Activated CD8-positive, alpha-beta T cell treated with anti-CD3 and anti-CD28 coated beads, Interleukin-2, amount 10 ng/mL, durations not matched to agents 7 days and 5 days (primary cell): Measurements from ENCODE around the gene PCMTD2. TPM values are rescaled to one million over a fixed set of nuclear protein-coding genes. Genes with fewer than 3 reads are reported as not detected.
"Not testable (repeated sequence)": the region's sequence is repeated elsewhere in the genome, so short reads cannot be mapped to it uniquely, and the experiment has no call there.

Experiments
- ATAC-seq: fragments of 150-1000 bp; cut with Tn5 transposase; one replicate; pipeline ENCODE4 v1.10.0; 2021; ENCODE audit warnings: moderate library complexity
- CTCF ChIA-PET: fragments of 350-600 bp; sonication (Branson Sonifier 250); formaldehyde crosslinking; loops from one replicate; lab custom pipeline; 2021; ENCODE audit warnings: antibody characterized with exemption; lab: Charles Lee
- POLR2A ChIA-PET: fragments of 350-600 bp; sonication (Branson Sonifier 250); formaldehyde crosslinking; loops from one replicate; lab custom pipeline; 2021; ENCODE audit warnings: antibody characterized with exemption; lab: Charles Lee
- DNase-seq: peaks from one replicate; pipeline ENCODE4 v3.0.0-alpha.2; 2020
- H3K27ac Mint-ChIP-seq: one replicate; pipeline ENCODE4 v1.8.0; 2021; ENCODE audit warnings: mild to moderate bottlenecking, mixed read lengths
- H3K27me3 Mint-ChIP-seq: one replicate; pipeline ENCODE4 v1.8.0; 2021; ENCODE audit warnings: low read depth, mixed read lengths
- H3K36me3 Mint-ChIP-seq: one replicate; pipeline ENCODE4 v1.8.0; 2021; ENCODE audit warnings: low read depth, mixed read lengths
- H3K4me1 Mint-ChIP-seq: one replicate; pipeline ENCODE4 v1.8.0; 2021; ENCODE audit warnings: low read depth, mixed read lengths
- H3K4me3 Mint-ChIP-seq: one replicate; pipeline ENCODE4 v1.8.0; 2021; ENCODE audit warnings: mild to moderate bottlenecking, mixed read lengths
- H3K9me3 Mint-ChIP-seq: one replicate; pipeline ENCODE4 v1.8.0; 2022; ENCODE audit warnings: mixed read lengths; ENCODE audit not compliant: insufficient read depth
- total RNA-seq, 2 experiments: library from RNA; stranded (reverse); gene quantifications; one replicate each; pipeline ENCODE4 v1.2.3, GENCODE V29; 2021

The PCMTD2 gene
- total RNA-seq, 2 experiments from 2014 or later = 32.0 to 33.2 TPM

GRCh38 chr20:64234921-64235565, 20.5 kb upstream of the PCMTD2 start:
- ATAC-seq, H3K27ac Mint-ChIP-seq, DNase-seq, H3K4me3 Mint-ChIP-seq, H3K36me3 Mint-ChIP-seq, CTCF ChIA-PET, H3K4me1 Mint-ChIP-seq, H3K27me3 Mint-ChIP-seq, H3K9me3 Mint-ChIP-seq, POLR2A ChIA-PET: not testable (repeated sequence)

GRCh38 chr20:64236137-64237088, 19.1 kb upstream of the PCMTD2 start:
- Mint-ChIP-seq H3K9me3 (no peaks in the 10 kb centered on the region), H3K27ac (no peak overlapping the region), H3K27me3 (no peaks in the 10 kb centered on the region), H3K4me3 (no peak overlapping the region), H3K36me3 (no peaks in the 10 kb centered on the region), H3K4me1 (peaks cover 6% of the 10 kb centered on the region)
- DNase-seq (no peak), ATAC-seq (no peak)
- ChIA-PET POLR2A (no interaction called here), CTCF (no interaction called here)

- ATAC-seq = no peak
- H3K4me1 Mint-ChIP-seq = peaks cover 6% of the 10 kb centered on the region
- H3K9me3 Mint-ChIP-seq = no peaks in the 10 kb centered on the region
Observed at GRCh38 chr20:64237316-64237715, 18.2 kb upstream of the PCMTD2 start.

GRCh38 chr20:64238115-64238825, 17.3 kb upstream of the PCMTD2 start:
- no peaks in the 10 kb centered on the region for H3K27me3 Mint-ChIP-seq
- POLR2A ChIA-PET = no interaction called here
- H3K4me1 Mint-ChIP-seq = peaks cover 6% of the 10 kb centered on the region
- ATAC-seq (no peak), DNase-seq (no peak)
- no peaks in the 10 kb centered on the region for H3K9me3 Mint-ChIP-seq
- no peak overlapping the region for H3K4me3 Mint-ChIP-seq
- H3K36me3 Mint-ChIP-seq = no peaks in the 10 kb centered on the region
- CTCF ChIA-PET = no interaction called here
- H3K27ac Mint-ChIP-seq = no peak overlapping the region

More at GRCh38 chr20:64237316-64237715, 18.2 kb upstream of the PCMTD2 start:
- no peak overlapping the region for H3K27ac Mint-ChIP-seq
- no peak for DNase-seq
- H3K27me3 Mint-ChIP-seq = no peaks in the 10 kb centered on the region
- no peaks in the 10 kb centered on the region for H3K36me3 Mint-ChIP-seq
- ChIA-PET POLR2A (interaction anchor here (0.5 kb wide), 1 partner anchor 53 kb away, joined by 3 read pairs; no protein-coding TSS in a partner anchor), CTCF (no interaction called here)
- no peak overlapping the region for H3K4me3 Mint-ChIP-seq

GRCh38 chr20:64238851-64239387, 16.6 kb upstream of the PCMTD2 start:
- H3K36me3 Mint-ChIP-seq = no peaks in the 10 kb centered on the region
- ATAC-seq = no peak
- no peak overlapping the region for H3K4me3 Mint-ChIP-seq
- ChIA-PET CTCF (no interaction called here), POLR2A (no interaction called here)
- H3K4me1 Mint-ChIP-seq = peaks cover under 1% of the 10 kb centered on the region
- H3K9me3 Mint-ChIP-seq = no peaks in the 10 kb centered on the region
- DNase-seq = no peak
- H3K27ac Mint-ChIP-seq = no peak overlapping the region
- no peaks in the 10 kb centered on the region for H3K27me3 Mint-ChIP-seq

GRCh38 chr20:64239449-64240242, 15.9 kb upstream of the PCMTD2 start:
- CTCF ChIA-PET = no interaction called here
- Mint-ChIP-seq H3K27me3 (no peaks in the 10 kb centered on the region), H3K36me3 (no peaks in the 10 kb centered on the region), H3K4me3 (no peak overlapping the region), H3K4me1 (no peaks in the 10 kb centered on the region), H3K27ac (no peak overlapping the region), H3K9me3 (no peaks in the 10 kb centered on the region)
- POLR2A ChIA-PET = no interaction called here
- ATAC-seq (no peak), DNase-seq (no peak)

GRCh38 chr20:64240243-64241015, 15.1 kb upstream of the PCMTD2 start:
- no peaks in the 10 kb centered on the region for H3K27me3 Mint-ChIP-seq
- no peaks in the 10 kb centered on the region for H3K9me3 Mint-ChIP-seq
- H3K27ac Mint-ChIP-seq = no peak overlapping the region
- no peak overlapping the region for H3K4me3 Mint-ChIP-seq
- ChIA-PET POLR2A (interaction anchor here (1.0 kb wide), 1 partner anchor 15 kb away, joined by 4 read pairs; no protein-coding TSS in a partner anchor), CTCF (no interaction called here)
- ATAC-seq (no peak), DNase-seq (no peak)
- H3K36me3 Mint-ChIP-seq = no peaks in the 10 kb centered on the region
- H3K4me1 Mint-ChIP-seq = peaks cover 2% of the 10 kb centered on the region

GRCh38 chr20:64241061-64241460, 14.5 kb upstream of the PCMTD2 start:
- no peak overlapping the region for H3K4me3 Mint-ChIP-seq
- no peaks in the 10 kb centered on the region for H3K27me3 Mint-ChIP-seq
- no peak overlapping the region for H3K27ac Mint-ChIP-seq
- H3K9me3 Mint-ChIP-seq = no peaks in the 10 kb centered on the region
- no peaks in the 10 kb centered on the region for H3K36me3 Mint-ChIP-seq
- ATAC-seq = no peak
- ChIA-PET CTCF (no interaction called here), POLR2A (interaction anchor here (1.0 kb wide), 1 partner anchor 14 kb away, joined by 4 read pairs; no protein-coding TSS in a partner anchor)
- no peak for DNase-seq
- peaks cover 2% of the 10 kb centered on the region for H3K4me1 Mint-ChIP-seq

GRCh38 chr20:64242003-64242796, 13.3 kb upstream of the PCMTD2 start:
- no peaks in the 10 kb centered on the region for H3K36me3 Mint-ChIP-seq
- no peak overlapping the region for H3K4me3 Mint-ChIP-seq
- H3K9me3 Mint-ChIP-seq = no peaks in the 10 kb centered on the region
- H3K27ac Mint-ChIP-seq = no peak overlapping the region
- peaks cover 2% of the 10 kb centered on the region for H3K4me1 Mint-ChIP-seq
- POLR2A ChIA-PET = no interaction called here
- no peak for ATAC-seq
- no peaks in the 10 kb centered on the region for H3K27me3 Mint-ChIP-seq
- CTCF ChIA-PET = interaction anchor here (2.0 kb wide), 1 partner anchor 14 kb away, joined by 5 read pairs; no protein-coding TSS in a partner anchor
- no peak for DNase-seq
